Prostate gland (tissue), 2 donors: ENCODE measurements around the gene BIK. TPM values are rescaled to one million over a fixed set of nuclear protein-coding genes. Genes with fewer than 3 reads are reported as not detected.

Source experiments
- DNase-seq: peaks from one replicate; pipeline ENCODE4 v3.0.0-alpha.2; 2019; ENCODE audit warnings: low spot score
- H3K27ac ChIP-seq, 2 donors: fragments of 200-600 bp; sonication (generic); 2 replicates each; pipeline ENCODE4 v1.5.1; 2017 to 2019
- H3K27me3 ChIP-seq: fragments of 200-600 bp; sonication (generic); replicated peaks from 2 replicates; pipeline ENCODE4 v1.5.1; 2019; ENCODE audit not compliant: insufficient read depth
- H3K36me3 ChIP-seq, 2 donors: fragments of 200-600 bp; sonication (generic); 1 replicate in 1 of 2; 2 replicates in 1 of 2; pipeline versions ENCODE4 v1.5.1 to v1.8.1; 2017 to 2019
- H3K4me1 ChIP-seq: fragments of 200-600 bp; sonication (generic); replicated peaks from 2 replicates; pipeline ENCODE4 v1.5.1; 2019
- H3K4me3 ChIP-seq, 2 donors: fragments of 200-600 bp; sonication (generic); 2 replicates each; pipeline ENCODE4 v1.5.1; 2017 to 2019
- H3K9me3 ChIP-seq: fragments of 200-600 bp; sonication (generic); 2 replicates; pipeline ENCODE4 v1.5.1; 2017
- CTCF ChIP-seq, 4 experiments: fragments of 200-600 bp in 2 of 4; fragments of 450-650 bp in 2 of 4; sonication (generic) in 2 of 4; IDR thresholded peaks; 1 replicate in 3 of 4; 2 replicates in 1 of 4; pipeline ENCODE4 v1.5.1; 2016 to 2019; ENCODE audit warnings: antibody characterized with exemption in 4 of 4, mild to moderate bottlenecking in 2 of 4, moderate library complexity in 2 of 4
- POLR2A ChIP-seq: fragments of 450-650 bp; IDR thresholded peaks from one replicate; pipeline ENCODE4 v1.6.1; 2016; ENCODE audit warnings: antibody characterized with exemption, mild to moderate bottlenecking
- POLR2AphosphoS5 ChIP-seq: sonication (generic); formaldehyde crosslinking; IDR thresholded peaks from one replicate; pipeline ENCODE4 v1.6.1; 2017; ENCODE audit warnings: antibody characterized with exemption
- WGBS: methylation state at CpG from one replicate; pipeline ENCODE4 v1.1.5; 2018; 5-methylcytosine and 5-hydroxymethylcytosine counted together
- intact Hi-C: fragments of 100-400 bp; cut with DNase I; formaldehyde crosslinking; loops from one replicate; pipeline ENCODE4 v1.14.2; 2022
- total RNA-seq, 2 donors: library from RNA; depleted of rRNA; stranded (reverse); fragments of >200 nt; gene quantifications; one replicate each; pipeline ENCODE4 v1.1.0, GENCODE V29; 2016

The BIK gene
- total RNA-seq, result 10 to 100 TPM; 22.1 to 68.4 TPM

GRCh38 chr22:43110444-43110926 is at the start of gene BIK:
BIK (plus strand) TSS chr22:43110750; CDS start chr22:43124023, 13,273 bp downstream.
- intact Hi-C loops, result no loop called here
- Histone ChIP-seq H3K4me3 (peak within 1 kb of the TSS; percentile 59 to 83), H3K36me3 (no peaks in the 10 kb centered on the region), H3K27ac (peak within 1 kb of the TSS; percentile 78 to 89), H3K27me3 (no peaks in the 10 kb centered on the region), H3K4me1 (peaks cover 13% of the 10 kb centered on the region), H3K9me3 (no peaks in the 10 kb centered on the region)
- DNase-seq, result peak; percentile 68
- WGBS, result under 1% methylated on average over 23 of the region's 49 CpGs
- TF ChIP-seq POLR2A (peak; percentile 61), POLR2AphosphoS5 (no peak), CTCF (IDR thresholded peaks at IDR 0.05) (peak in 1 of 4 experiments; percentile 11)

GRCh38 chr22:43066134-43066533 is 44.4 kb upstream of the BIK start:
- H3K4me1 ChIP-seq, result no peaks in the 10 kb centered on the region
- no peak for DNase-seq
- no peaks in the 10 kb centered on the region for H3K27me3 ChIP-seq
- H3K9me3 ChIP-seq, result no peaks in the 10 kb centered on the region
- H3K36me3 ChIP-seq, result no peaks in the 10 kb centered on the region
- WGBS, result 92% methylated on average over 7 of the region's 7 CpGs
- TF ChIP-seq POLR2A (no peak), CTCF (IDR thresholded peaks at IDR 0.05) (no peak), POLR2AphosphoS5 (no peak)
- H3K27ac ChIP-seq, result no peak overlapping the region
- intact Hi-C loops, result no loop called here
- no peak overlapping the region for H3K4me3 ChIP-seq

GRCh38 chr22:43066844-43067385 is 43.6 kb upstream of the BIK start:
- no peak for DNase-seq
- no peaks in the 10 kb centered on the region for H3K36me3 ChIP-seq
- no peaks in the 10 kb centered on the region for H3K9me3 ChIP-seq
- no peak overlapping the region for H3K4me3 ChIP-seq
- no peaks in the 10 kb centered on the region for H3K4me1 ChIP-seq
- TF ChIP-seq CTCF (IDR thresholded peaks at IDR 0.05), result no peak
- TF ChIP-seq POLR2A, result no peak
- H3K27ac ChIP-seq, result no peak overlapping the region
- WGBS, result 47% methylated on average over 11 of the region's 11 CpGs
- no peaks in the 10 kb centered on the region for H3K27me3 ChIP-seq
- intact Hi-C loops, result no loop called here

GRCh38 chr22:43077121-43077877 is 33.3 kb upstream of the BIK start:
- TF ChIP-seq POLR2A (no peak), POLR2AphosphoS5 (no peak), CTCF (IDR thresholded peaks at IDR 0.05) (no peak)
- H3K4me1 ChIP-seq, result no peaks in the 10 kb centered on the region
- intact Hi-C loops, result no loop called here
- no peak for DNase-seq
- H3K4me3 ChIP-seq, result no peak overlapping the region
- no peaks in the 10 kb centered on the region for H3K27me3 ChIP-seq
- no peak overlapping the region for H3K27ac ChIP-seq
- no peaks in the 10 kb centered on the region for H3K9me3 ChIP-seq
- H3K36me3 ChIP-seq, result no peaks in the 10 kb centered on the region
- 79% methylated on average over 20 of the region's 20 CpGs for WGBS

DNA sequence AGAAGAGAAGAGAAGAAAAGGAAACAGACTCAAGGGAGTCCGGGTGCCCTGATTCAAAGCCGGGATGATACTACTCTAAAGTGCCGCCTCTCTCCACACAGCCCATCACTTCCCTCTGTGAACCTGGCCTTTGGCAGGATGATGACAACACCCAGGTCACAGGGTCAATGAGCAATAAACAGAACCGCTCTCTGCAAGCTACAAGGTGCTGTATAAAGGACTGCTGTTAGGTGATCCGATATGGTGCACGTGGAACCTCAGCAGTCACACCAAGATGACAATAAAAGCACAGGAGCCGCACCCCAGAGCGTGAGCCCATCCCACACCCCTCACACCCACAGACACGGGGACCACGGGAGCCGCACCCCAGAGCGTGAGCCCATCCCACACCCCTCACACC is 32.0 kb upstream of the BIK start:
- whole genome bisulfite sequencing, result 84% methylated on average over 10 of the region's 12 CpGs
- Histone ChIP-seq H3K9me3 (no peaks in the 10 kb centered on the region), H3K4me3 (no peak overlapping the region), H3K4me1 (no peaks in the 10 kb centered on the region), H3K27ac (no peak overlapping the region), H3K36me3 (no peaks in the 10 kb centered on the region), H3K27me3 (no peaks in the 10 kb centered on the region)
- TF ChIP-seq POLR2A (no peak), POLR2AphosphoS5 (no peak), CTCF (IDR thresholded peaks at IDR 0.05) (no peak)
- intact Hi-C loops, result no loop called here
- DNase-seq, result no peak
